HPDE6-E6E7 (cell line): ENCODE results near the gene LSAMP.

Source experiments
- DNase-seq: peaks from one replicate; pipeline ENCODE4 v3.0.0; 2011; ENCODE audit warnings: missing footprints; ENCODE audit errors: extremely low spot score

The LSAMP gene

GRCh38 chr3:115843206-115843605, 602.1 kb downstream of the LSAMP start:
- no peak for DNase-seq

GRCh38 chr3:115839246-115839645, 606.0 kb downstream of the LSAMP start:
- no peak for DNase-seq

GRCh38 chr3:115838786-115839185, 606.5 kb downstream of the LSAMP start:
- DNase-seq, result no peak

- DNase-seq, result peak; percentile 12
These were observed 608.3 kb downstream of the LSAMP start for GRCh38 chr3:115836944-115837343.

- DNase-seq, result no peak
These were observed 609.3 kb downstream of the LSAMP start for GRCh38 chr3:115835946-115836345.

- no peak for DNase-seq
These were observed 611.2 kb downstream of the LSAMP start for GRCh38 chr3:115834068-115834467.

GRCh38 chr3:115833074-115833473, 612.2 kb downstream of the LSAMP start:
- no peak for DNase-seq

GRCh38 chr3:115832265-115832664, 613.0 kb downstream of the LSAMP start:
- DNase-seq, result no peak

GRCh38 chr3:115831864-115832263, 613.4 kb downstream of the LSAMP start:
- no peak for DNase-seq

- DNase-seq, result peak; percentile 7
These were observed 614.4 kb downstream of the LSAMP start for GRCh38 chr3:115830764-115831395.

- DNase-seq, result no peak
These were observed 616.9 kb downstream of the LSAMP start for GRCh38 chr3:115828401-115828800.

- no peak for DNase-seq
These were observed 617.8 kb downstream of the LSAMP start for GRCh38 chr3:115827495-115827894.

- no peak for DNase-seq
These were observed 620.2 kb downstream of the LSAMP start for GRCh38 chr3:115825046-115825445.

- no peak for DNase-seq
These were observed 622.2 kb downstream of the LSAMP start for GRCh38 chr3:115823083-115823482.

GRCh38 chr3:115822579-115822978, 622.7 kb downstream of the LSAMP start:
- DNase-seq, result no peak

- peak; percentile 54 for DNase-seq
These were observed 625.4 kb downstream of the LSAMP start for GRCh38 chr3:115819785-115820384.

- DNase-seq, result no peak
These were observed 630.4 kb downstream of the LSAMP start for GRCh38 chr3:115814778-115815380.

GRCh38 chr3:115814006-115814405, 631.3 kb downstream of the LSAMP start:
- no peak for DNase-seq

GRCh38 chr3:115808816-115809215, 636.5 kb downstream of the LSAMP start:
- no peak for DNase-seq

GRCh38 chr3:115808244-115808643, 637.0 kb downstream of the LSAMP start:
- no peak for DNase-seq

GRCh38 chr3:115806501-115806900, 638.8 kb downstream of the LSAMP start:
- DNase-seq, result no peak

GRCh38 chr3:115805520-115805919, 639.8 kb downstream of the LSAMP start:
- DNase-seq, result no peak

GRCh38 chr3:115804713-115805119, 640.6 kb downstream of the LSAMP start:
- peak; percentile 47 for DNase-seq
